PC-3 (cell line): Measurements from ENCODE around the gene ISCA2.

Experiments used
- EZH2 ChIP-seq: fragments of 300-600 bp; sonication (generic); IDR thresholded peaks from one replicate; pipeline ENCODE4 v1.6.1; 2017; ENCODE audit warnings: antibody characterized with exemption, mild to moderate bottlenecking, low read length; ENCODE audit not compliant: unreplicated experiment
- EZH2phosphoT487 ChIP-seq: fragments of 300-600 bp; sonication (generic); IDR thresholded peaks from 2 replicates; pipeline ENCODE4 v1.6.1; 2018; ENCODE audit warnings: mild to moderate bottlenecking, antibody characterized with exemption, low read length, borderline replicate concordance
- TF ChIP-seq, protein P1 (sequence below): fragments of 300-600 bp; sonication (generic); conservative IDR thresholded peaks from 2 replicates; pipeline ENCODE4 v1.5.1; 2017; ENCODE audit warnings: antibody characterized with exemption, low read depth, mild to moderate bottlenecking, low read length

DNA sequence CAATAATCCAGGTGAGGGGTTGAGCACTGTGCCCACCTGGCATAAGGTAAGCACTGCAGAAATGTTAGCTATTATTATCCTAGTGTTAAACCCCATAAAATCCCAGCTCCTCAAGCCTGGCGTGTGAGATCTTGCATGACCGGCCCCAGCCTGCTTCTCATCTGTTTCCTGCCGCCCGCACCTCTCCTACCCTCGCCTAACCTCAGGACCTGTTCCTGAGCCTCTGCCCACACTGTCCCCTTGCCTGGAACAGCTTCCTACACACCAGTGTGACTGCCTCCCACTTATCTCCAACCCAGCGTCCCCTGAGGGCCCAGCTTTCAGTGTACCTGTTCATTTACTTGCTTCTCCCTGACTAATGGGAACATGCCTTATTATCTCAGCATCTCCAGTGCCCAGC is 24.7 kb downstream of the ISCA2 start:
- TF ChIP-seq, protein P1, sequence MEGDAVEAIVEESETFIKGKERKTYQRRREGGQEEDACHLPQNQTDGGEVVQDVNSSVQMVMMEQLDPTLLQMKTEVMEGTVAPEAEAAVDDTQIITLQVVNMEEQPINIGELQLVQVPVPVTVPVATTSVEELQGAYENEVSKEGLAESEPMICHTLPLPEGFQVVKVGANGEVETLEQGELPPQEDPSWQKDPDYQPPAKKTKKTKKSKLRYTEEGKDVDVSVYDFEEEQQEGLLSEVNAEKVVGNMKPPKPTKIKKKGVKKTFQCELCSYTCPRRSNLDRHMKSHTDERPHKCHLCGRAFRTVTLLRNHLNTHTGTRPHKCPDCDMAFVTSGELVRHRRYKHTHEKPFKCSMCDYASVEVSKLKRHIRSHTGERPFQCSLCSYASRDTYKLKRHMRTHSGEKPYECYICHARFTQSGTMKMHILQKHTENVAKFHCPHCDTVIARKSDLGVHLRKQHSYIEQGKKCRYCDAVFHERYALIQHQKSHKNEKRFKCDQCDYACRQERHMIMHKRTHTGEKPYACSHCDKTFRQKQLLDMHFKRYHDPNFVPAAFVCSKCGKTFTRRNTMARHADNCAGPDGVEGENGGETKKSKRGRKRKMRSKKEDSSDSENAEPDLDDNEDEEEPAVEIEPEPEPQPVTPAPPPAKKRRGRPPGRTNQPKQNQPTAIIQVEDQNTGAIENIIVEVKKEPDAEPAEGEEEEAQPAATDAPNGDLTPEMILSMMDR, result no peak
- TF ChIP-seq EZH2, result no peak
- no peak for TF ChIP-seq EZH2phosphoT487
